Suppressor macrophage (primary cell): ENCODE measurements around the gene DHRS13.
A peak's percentile ranks its signal among the peaks of the same experiment; 100 is the strongest.
"Not testable (repeated sequence)": the region's sequence is repeated elsewhere in the genome, so short reads cannot be mapped to it uniquely, and the experiment has no call there.

ENCODE experiments used
- DNase-seq, 4 experiments: peaks; one replicate each; pipeline ENCODE4 v3.0.0-alpha.2; 2020 to 2022

DHRS13 gene

GRCh38 chr17:28935744-28936460 lies 33.0 kb upstream of the DHRS13 start:
- no peak for DNase-seq

GRCh38 chr17:28934508-28934907 lies 31.6 kb upstream of the DHRS13 start:
- not testable (repeated sequence) for DNase-seq

GRCh38 chr17:28929787-28930186 lies 26.9 kb upstream of the DHRS13 start:
- DNase-seq, result no peak

- DNase-seq, result no peak
These were observed 25.2 kb upstream of the DHRS13 start for GRCh38 chr17:28928061-28928460.

GRCh38 chr17:28926786-28927185 lies 23.9 kb upstream of the DHRS13 start:
- DNase-seq, result no peak

- peak in 1 of 4 experiments; percentile 20 for DNase-seq
These were observed 23.5 kb upstream of the DHRS13 start for GRCh38 chr17:28926366-28926765.

GRCh38 chr17:28925912-28926365 lies 23.1 kb upstream of the DHRS13 start:
- peak; percentile 63 to 89 (median 74) for DNase-seq

GRCh38 chr17:28920201-28920600 lies 17.3 kb upstream of the DHRS13 start:
- DNase-seq, result no peak

GRCh38 chr17:28918295-28918694 lies 15.4 kb upstream of the DHRS13 start:
- DNase-seq, result no peak

GRCh38 chr17:28917465-28917864 lies 14.6 kb upstream of the DHRS13 start:
- no peak for DNase-seq

GRCh38 chr17:28917029-28917428 lies 14.2 kb upstream of the DHRS13 start:
- DNase-seq, result no peak

GRCh38 chr17:28916302-28916934 lies 13.5 kb upstream of the DHRS13 start:
- peak in 3 of 4 experiments; percentile 53 to 58 (median 56) for DNase-seq

GRCh38 chr17:28912938-28913333 lies 10.1 kb upstream of the DHRS13 start:
- DNase-seq, result no peak

GRCh38 chr17:28912281-28912937 lies 9.5 kb upstream of the DHRS13 start:
- DNase-seq, result no peak

GRCh38 chr17:28911411-28912045 lies 8.6 kb upstream of the DHRS13 start:
- DNase-seq, result no peak

GRCh38 chr17:28910534-28910933 lies 7.7 kb upstream of the DHRS13 start:
- no peak for DNase-seq

GRCh38 chr17:28908640-28909167 lies 5.8 kb upstream of the DHRS13 start:
- no peak for DNase-seq

- DNase-seq, result no peak
These were observed 5.0 kb upstream of the DHRS13 start for GRCh38 chr17:28907709-28908475.

GRCh38 chr17:28906706-28907438 lies 4.0 kb upstream of the DHRS13 start:
- DNase-seq, result no peak

GRCh38 chr17:28906276-28906675 lies 3.4 kb upstream of the DHRS13 start:
- no peak for DNase-seq

- no peak for DNase-seq
These were observed 1.9 kb upstream of the DHRS13 start for GRCh38 chr17:28904800-28905199.

GRCh38 chr17:28903546-28903841 lies 615 bp upstream of the DHRS13 start:
- not testable (repeated sequence) for DNase-seq
